Forelimb muscle (tissue), 1 donor: Measurements from ENCODE around the gene LIMD2. TPM values are rescaled to one million over a fixed set of nuclear protein-coding genes. Genes with fewer than 3 reads are reported as not detected.

Experiments used
- DNase-seq: peaks from one replicate; pipeline ENCODE4 v3.0.0-alpha.2; 2013; ENCODE audit warnings: low read depth
- polyA plus RNA-seq: library from polyadenylated mRNA; unstranded; fragments of 120-200 nt; gene quantifications from one replicate; pipeline ENCODE4 v1.2.1, GENCODE V29; 2013; ENCODE audit not compliant: insufficient read length

LIMD2 gene
- polyA plus RNA-seq, 1 donor: 8.2 TPM

GRCh38 chr17:63701456-63701820 lies 1.5 kb upstream of the LIMD2 start:
- DNase-seq: no peak

GRCh38 chr17:63700528-63701455 lies 867 bp upstream of the LIMD2 start:
- DNase-seq: no peak

- DNase-seq: no peak
Observed at GRCh38 chr17:63698886-63699637, 863 bp downstream of the LIMD2 start.

- no peak for DNase-seq
Observed at GRCh38 chr17:63698381-63698885, 1.5 kb downstream of the LIMD2 start.

- DNase-seq: no peak
Observed at GRCh38 chr17:63697341-63698286, 2.3 kb downstream of the LIMD2 start.

- DNase-seq: no peak
Observed at GRCh38 chr17:63696381-63696961, 3.5 kb downstream of the LIMD2 start.

- DNase-seq: no peak
Observed at GRCh38 chr17:63695889-63696288, 4.0 kb downstream of the LIMD2 start.

GRCh38 chr17:63694950-63695773 lies 4.8 kb downstream of the LIMD2 start:
- no peak for DNase-seq

GRCh38 chr17:63694229-63694949 lies 5.5 kb downstream of the LIMD2 start:
- DNase-seq: no peak

GRCh38 chr17:63693411-63694113 lies 6.4 kb downstream of the LIMD2 start:
- DNase-seq: no peak

GRCh38 chr17:63692195-63692816 lies 7.6 kb downstream of the LIMD2 start:
- DNase-seq: no peak

- no peak for DNase-seq
Observed at GRCh38 chr17:63689479-63689878, 10.4 kb downstream of the LIMD2 start.

GRCh38 chr17:63688396-63689020 lies 11.4 kb downstream of the LIMD2 start:
- DNase-seq: no peak

GRCh38 chr17:63686138-63686685 lies 13.7 kb downstream of the LIMD2 start:
- DNase-seq: no peak

- DNase-seq: no peak
Observed at GRCh38 chr17:63685578-63685977, 14.3 kb downstream of the LIMD2 start.

- DNase-seq: no peak
Observed at GRCh38 chr17:63685041-63685440, 14.9 kb downstream of the LIMD2 start.

- no peak for DNase-seq
Observed at GRCh38 chr17:63682981-63683380, 16.9 kb downstream of the LIMD2 start.

GRCh38 chr17:63682441-63682840 lies 17.5 kb downstream of the LIMD2 start:
- no peak for DNase-seq
